Sigmoid colon (tissue), 4 donors: ENCODE data around the gene DLG1.

Experiments used
- CTCF ChIP-seq, 4 experiments: fragments of 450-650 bp in 3 of 4; fragments of 200-600 bp in 1 of 4; IDR thresholded peaks; one replicate each; pipeline ENCODE4 v1.5.1; 2016 to 2019; ENCODE audit warnings: antibody characterized with exemption in 4 of 4, mild to moderate bottlenecking in 3 of 4, moderate library complexity in 2 of 4
- POLR2AphosphoS5 ChIP-seq, 4 donors: sonication (generic); formaldehyde crosslinking; IDR thresholded peaks; one replicate each; pipeline ENCODE4 v1.6.1; 2017; ENCODE audit warnings: antibody characterized with exemption in 4 of 4

DNA sequence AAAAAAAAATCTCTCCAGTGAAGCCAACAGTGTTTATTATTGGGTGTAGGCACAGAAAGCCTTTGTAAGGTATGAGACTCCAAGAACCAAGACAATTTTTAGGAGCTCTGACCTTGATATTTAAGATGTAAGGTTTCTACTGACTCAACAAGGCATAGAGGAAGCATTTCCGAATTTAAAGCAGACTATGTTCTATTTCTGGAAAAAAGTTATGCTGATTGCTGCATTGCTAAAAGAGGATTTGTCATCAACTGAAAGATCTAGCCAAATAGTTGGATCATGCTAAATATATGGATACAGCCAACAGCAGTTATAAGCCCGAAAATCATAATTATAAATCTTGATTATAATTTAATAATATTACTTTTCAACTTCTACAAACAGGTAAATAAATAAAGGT, 215.5 kb downstream of the DLG1 start:
- TF ChIP-seq CTCF (IDR thresholded peaks at IDR 0.05) = no peak
- no peak for TF ChIP-seq POLR2AphosphoS5 (IDR thresholded peaks at IDR 0.05)
